NB4 (cell line): ENCODE data around the gene RBM17.

Source experiments
- CTCF ChIP-seq: IDR thresholded peaks from one replicate; pipeline ENCODE4 v1.5.1; 2012; ENCODE audit warnings: low read depth, low read length
- MYC ChIP-seq: IDR thresholded peaks from 2 replicates; pipeline ENCODE4 v1.6.1; 2011; ENCODE audit warnings: low read depth, low read length
- POLR2A ChIP-seq: IDR thresholded peaks from 2 replicates; pipeline ENCODE4 v1.6.1; 2011; ENCODE audit warnings: mild to moderate bottlenecking; ENCODE audit not compliant: insufficient read length; ENCODE audit errors: extremely low read depth
- TF ChIP-seq, protein P1 (sequence below): IDR thresholded peaks from 2 replicates; pipeline ENCODE4 v1.6.1; 2011; ENCODE audit warnings: low read depth, low read length

- TF ChIP-seq POLR2A (no peak), CTCF (no peak), MYC (no peak)
- TF ChIP-seq, protein P1, sequence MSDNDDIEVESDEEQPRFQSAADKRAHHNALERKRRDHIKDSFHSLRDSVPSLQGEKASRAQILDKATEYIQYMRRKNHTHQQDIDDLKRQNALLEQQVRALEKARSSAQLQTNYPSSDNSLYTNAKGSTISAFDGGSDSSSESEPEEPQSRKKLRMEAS: no peak
Observed at GRCh38 chr10:6119962-6120361, 31.1 kb downstream of the RBM17 start.
